ENCODE data around the gene NUDT10. TPM values are rescaled to one million over a fixed set of nuclear protein-coding genes. Genes with fewer than 3 reads are reported as not detected.

Gene NUDT10
- total and polyA plus RNA-seq, 11 donors = 0.18 to 0.34 (median 0.24) TPM; not detected in 6

DNA sequence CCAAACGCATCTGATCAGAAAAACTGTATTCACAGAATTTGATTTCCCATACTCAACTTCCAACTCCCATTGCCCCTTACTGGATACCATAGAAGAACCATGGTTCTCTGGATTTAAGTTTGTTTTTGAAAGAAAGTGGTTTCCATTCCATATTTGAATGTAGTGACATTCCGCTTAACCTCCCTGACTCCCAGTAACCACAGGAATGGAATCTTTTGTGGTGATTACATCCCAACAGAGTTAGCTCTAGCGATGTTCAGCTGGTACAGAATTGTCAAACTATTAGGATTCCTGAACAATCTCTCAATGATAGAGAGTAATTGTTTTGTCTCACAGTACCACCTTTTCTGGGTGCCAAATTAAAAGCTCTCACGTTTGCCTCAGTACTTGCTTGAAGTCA is 1.7 kb downstream of the NUDT10 start:
- TF ChIP-seq POLR2A (IDR thresholded peaks at IDR 0.05) = no peak
- TF ChIP-seq, protein P1, sequence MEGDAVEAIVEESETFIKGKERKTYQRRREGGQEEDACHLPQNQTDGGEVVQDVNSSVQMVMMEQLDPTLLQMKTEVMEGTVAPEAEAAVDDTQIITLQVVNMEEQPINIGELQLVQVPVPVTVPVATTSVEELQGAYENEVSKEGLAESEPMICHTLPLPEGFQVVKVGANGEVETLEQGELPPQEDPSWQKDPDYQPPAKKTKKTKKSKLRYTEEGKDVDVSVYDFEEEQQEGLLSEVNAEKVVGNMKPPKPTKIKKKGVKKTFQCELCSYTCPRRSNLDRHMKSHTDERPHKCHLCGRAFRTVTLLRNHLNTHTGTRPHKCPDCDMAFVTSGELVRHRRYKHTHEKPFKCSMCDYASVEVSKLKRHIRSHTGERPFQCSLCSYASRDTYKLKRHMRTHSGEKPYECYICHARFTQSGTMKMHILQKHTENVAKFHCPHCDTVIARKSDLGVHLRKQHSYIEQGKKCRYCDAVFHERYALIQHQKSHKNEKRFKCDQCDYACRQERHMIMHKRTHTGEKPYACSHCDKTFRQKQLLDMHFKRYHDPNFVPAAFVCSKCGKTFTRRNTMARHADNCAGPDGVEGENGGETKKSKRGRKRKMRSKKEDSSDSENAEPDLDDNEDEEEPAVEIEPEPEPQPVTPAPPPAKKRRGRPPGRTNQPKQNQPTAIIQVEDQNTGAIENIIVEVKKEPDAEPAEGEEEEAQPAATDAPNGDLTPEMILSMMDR (IDR thresholded peaks at IDR 0.05) = no peak
- peaks cover 0 to 6% (median 0%) of the 10 kb centered on the region in 12 donors for H3K4me1 ChIP-seq
- H3K27me3 ChIP-seq = peaks cover 0 to 36% (median 0%) of the 10 kb centered on the region in 9 donors
- ATAC-seq = no peak
- H3K27ac ChIP-seq = no peak overlapping the region
- no peak for DNase-seq
- H3K36me3 ChIP-seq = no peaks in the 10 kb centered on the region
- H3K4me3 ChIP-seq = no peak overlapping the region
- peaks cover 0 to 4% (median 0%) of the 10 kb centered on the region in 12 donors for H3K9me3 ChIP-seq
- intact Hi-C loops (cut with DNase I) = loop anchor here in 2 of 10 donors (10.0 kb wide), 2 partner anchors 81 to 121 kb away; no protein-coding TSS in a partner anchor
- WGBS, 4 donors = 71 to 89% (median 80%) methylated on average over 4 of the region's 4 CpGs

GRCh38 chrX:51336584-51336983 is 4.0 kb downstream of the NUDT10 start:
- H3K27me3 ChIP-seq = peaks cover 0 to 32% (median 0%) of the 10 kb centered on the region in 9 donors
- TF ChIP-seq POLR2A (IDR thresholded peaks at IDR 0.05) = no peak
- TF ChIP-seq, protein P1 (IDR thresholded peaks at IDR 0.05) = peak; percentile 29 to 60 (median 51)
- peaks cover 0 to 4% (median 0%) of the 10 kb centered on the region in 12 donors for H3K9me3 ChIP-seq
- WGBS, 4 donors = 7 to 22% (median 14%) methylated on average over 3 of the region's 3 CpGs
- no peaks in the 10 kb centered on the region for H3K36me3 ChIP-seq
- no peak overlapping the region for H3K4me3 ChIP-seq
- peaks cover 0 to 6% (median 0%) of the 10 kb centered on the region in 12 donors for H3K4me1 ChIP-seq
- H3K27ac ChIP-seq = no peak overlapping the region
- intact Hi-C loops (cut with DNase I) = loop anchor here in 9 of 10 donors (2.0 to 10.0 kb wide), 7 partner anchors 78 to 126 kb away; no protein-coding TSS in a partner anchor
- ATAC-seq = peak in 3 of 4 donors; percentile 52 to 78 (median 63)
- DNase-seq = peak in 1 of 5 donors; percentile 13

DNA sequence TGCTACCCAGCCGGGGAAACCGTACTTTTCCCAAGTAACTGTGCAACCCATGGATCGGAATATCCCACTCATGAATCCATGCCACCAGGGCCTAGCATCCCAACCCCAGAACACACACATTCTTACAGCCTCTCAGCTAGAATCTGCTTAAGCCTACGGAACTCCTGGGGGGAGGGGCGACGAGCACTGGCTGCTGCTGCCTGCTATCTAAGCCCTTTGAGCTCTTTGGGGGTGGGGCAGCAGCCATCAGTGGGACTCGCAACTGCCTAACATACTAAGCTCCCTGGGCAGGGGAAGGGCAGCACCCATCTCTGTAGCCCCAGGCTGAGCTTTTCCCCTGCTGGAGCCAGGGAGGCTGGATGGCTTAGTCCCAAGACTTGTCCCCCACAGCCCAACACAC is 28.6 kb downstream of the NUDT10 start:
- intact Hi-C loops (cut with DNase I) = no loop called here
- peaks cover 0 to 13% (median 0%) of the 10 kb centered on the region in 12 donors for H3K9me3 ChIP-seq
- no peaks in the 10 kb centered on the region for H3K36me3 ChIP-seq
- WGBS, 4 donors = 66 to 75% (median 73%) methylated on average over 7 of the region's 7 CpGs
- DNase-seq (no peak), ATAC-seq (no peak)
- no peaks in the 10 kb centered on the region for H3K4me1 ChIP-seq
- H3K4me3 ChIP-seq = no peak overlapping the region
- H3K27me3 ChIP-seq = peaks cover 0 to 7% (median 0%) of the 10 kb centered on the region in 9 donors
- no peak for TF ChIP-seq POLR2A (IDR thresholded peaks at IDR 0.05)
- TF ChIP-seq, protein P1 (IDR thresholded peaks at IDR 0.05) = no peak
- no peak overlapping the region for H3K27ac ChIP-seq

- Histone ChIP-seq H3K4me1 (no peaks in the 10 kb centered on the region), H3K4me3 (no peak overlapping the region), H3K36me3 (no peaks in the 10 kb centered on the region), H3K27me3 (peaks cover 0 to 11% (median 0%) of the 10 kb centered on the region in 9 donors), H3K9me3 (no peaks in the 10 kb centered on the region), H3K27ac (no peak overlapping the region)
- DNase-seq = no peak
- TF ChIP-seq, protein P1 (IDR thresholded peaks at IDR 0.05) = no peak
- ATAC-seq = no peak
- intact Hi-C loops (cut with DNase I) = no loop called here
- WGBS, 4 donors = 54 to 73% (median 69%) methylated on average over 2 of the region's 2 CpGs
These were observed 44.0 kb downstream of the NUDT10 start for GRCh38 chrX:51376672-51377071.

Other genes with a start within 250 kb of the NUDT10 start
- gene NUDT11, start 163.8 kb downstream of the NUDT10 start, total RNA-seq = under 1 TPM in 4 of 9 donors, not detected in 5; 0.11 to 0.32 (median 0.15) TPM
- under 1 TPM; 0.08 to 0.14 TPM for gene NUDT11, start 163.8 kb downstream of the NUDT10 start, polyA plus RNA-seq